ENCODE measurements around the gene SIX3.

- TF ChIP-seq EZH2 (IDR thresholded peaks at IDR 0.05; ENCODE audit: low read depth) (no peak), CTCF (conservative IDR thresholded peaks at IDR 0.05) (no peak)
Observed at GRCh38 chr2:44943031-44943692, 1.7 kb downstream of the SIX3 start.

Data from PC-9 (cell line).